HG03469 (cell line): ENCODE measurements around the gene COQ4.

Experiments used
- ATAC-seq: cut with Tn5 transposase; IDR thresholded peaks from one replicate; pipeline ENCODE4 v1.9.1; 2021; ENCODE audit warnings: mild to moderate bottlenecking, moderate library complexity, moderate number of reproducible peaks; ENCODE audit not compliant: unreplicated experiment

Gene COQ4

DNA sequence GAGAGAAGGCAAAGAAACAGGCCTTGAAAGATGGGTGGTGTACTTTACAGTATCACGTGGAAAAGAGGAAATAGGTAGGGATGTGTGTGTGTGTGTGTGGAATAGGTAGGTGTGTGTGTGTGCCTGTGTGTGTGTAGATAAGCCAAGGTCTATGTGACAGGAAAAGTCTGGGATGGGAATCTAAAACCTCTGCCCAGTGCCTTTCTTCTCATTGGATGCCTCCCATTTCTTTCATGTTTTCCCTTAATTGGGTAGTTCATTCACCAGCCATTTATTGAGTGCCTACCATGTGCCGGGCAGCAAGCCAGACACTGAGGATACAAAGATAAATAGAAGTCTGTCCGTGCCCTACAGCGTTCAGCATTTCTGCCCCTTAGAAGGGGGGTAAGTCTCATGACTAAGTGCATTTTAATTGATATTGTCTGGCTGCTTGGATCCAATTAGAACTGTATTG, 49.6 kb downstream of the COQ4 start:
- no peak for ATAC-seq

DNA sequence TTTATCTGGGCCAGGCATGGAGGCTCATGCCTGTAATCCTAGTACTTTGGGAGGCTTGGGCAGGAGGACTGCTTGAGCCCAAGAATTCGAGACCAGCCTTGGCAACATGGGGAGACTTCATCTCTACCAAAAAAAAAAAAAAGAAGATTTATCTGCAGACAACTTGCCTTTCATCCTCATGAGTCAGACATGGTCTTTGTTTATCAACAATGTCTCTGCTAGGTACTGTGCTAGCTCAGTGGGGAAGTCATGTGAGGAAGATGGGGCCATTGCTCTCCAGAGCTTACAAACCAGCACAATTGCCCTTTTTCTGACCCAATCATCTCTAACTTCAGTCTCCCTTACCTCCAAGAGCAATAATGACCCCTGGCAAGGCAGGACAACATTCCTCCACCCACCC, 50.1 kb downstream of the COQ4 start:
- ATAC-seq = no peak

DNA sequence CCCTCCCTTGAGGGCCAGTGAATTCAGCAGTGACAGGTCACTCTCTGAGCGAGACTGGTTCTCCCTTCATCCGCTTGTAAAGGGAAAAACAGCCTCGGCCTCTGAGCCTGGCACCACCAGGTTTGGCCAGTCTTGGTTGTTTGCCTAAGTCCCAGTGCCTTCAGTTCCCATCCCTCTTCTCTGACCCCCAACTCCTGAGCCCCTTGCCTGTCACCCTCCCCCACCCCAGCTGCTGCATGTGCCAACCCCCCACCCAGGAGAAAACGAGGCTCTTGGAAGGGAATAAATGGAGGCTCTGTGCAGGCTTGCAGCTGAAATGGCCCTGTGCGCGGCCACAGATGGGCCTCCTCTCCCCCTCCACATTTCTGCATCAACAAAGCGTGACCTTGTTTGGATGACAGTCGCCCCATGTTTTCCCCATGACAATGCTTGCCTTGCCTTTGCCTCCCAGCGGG, 51.6 kb downstream of the COQ4 start:
- no peak for ATAC-seq

DNA sequence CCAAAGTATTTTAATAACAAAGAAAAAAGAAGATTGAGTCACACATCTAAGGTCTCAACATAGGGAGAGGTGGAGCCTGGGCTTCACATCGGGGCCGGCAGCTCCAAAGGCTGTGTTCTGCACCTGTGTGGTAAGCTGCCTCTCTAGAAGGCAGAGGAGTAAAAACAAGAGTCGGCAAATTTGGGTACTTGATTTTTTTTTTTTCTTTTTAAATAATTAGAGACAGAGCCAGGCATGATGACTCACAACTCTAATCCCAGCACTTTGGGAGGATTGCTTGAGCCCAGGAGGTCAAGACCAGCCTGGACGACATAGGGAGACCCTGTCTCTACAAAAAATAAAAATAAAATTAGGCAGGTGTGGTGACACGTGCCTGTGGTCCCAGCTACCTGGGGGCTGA, 53.2 kb downstream of the COQ4 start:
- no peak for ATAC-seq

DNA sequence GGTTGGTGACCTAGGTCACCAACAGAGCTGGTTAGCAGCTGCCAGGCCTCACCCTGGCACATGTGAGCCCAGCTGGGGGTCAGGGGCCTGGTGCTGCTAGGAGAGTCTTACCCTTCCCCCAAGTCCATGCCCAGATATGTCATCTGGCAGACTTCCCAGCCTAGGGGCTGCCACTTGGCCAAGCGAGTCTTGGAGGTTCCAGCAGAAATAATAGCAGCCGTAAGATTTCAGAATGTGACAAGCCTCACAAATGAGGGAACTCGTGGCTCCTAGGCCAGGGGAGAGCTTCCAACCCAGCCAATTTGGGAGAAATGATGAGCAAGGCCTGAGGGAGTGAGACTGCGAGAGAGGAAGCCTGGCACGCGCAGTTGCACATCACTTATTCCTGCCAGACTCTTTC, 59.6 kb downstream of the COQ4 start:
- no peak for ATAC-seq

DNA sequence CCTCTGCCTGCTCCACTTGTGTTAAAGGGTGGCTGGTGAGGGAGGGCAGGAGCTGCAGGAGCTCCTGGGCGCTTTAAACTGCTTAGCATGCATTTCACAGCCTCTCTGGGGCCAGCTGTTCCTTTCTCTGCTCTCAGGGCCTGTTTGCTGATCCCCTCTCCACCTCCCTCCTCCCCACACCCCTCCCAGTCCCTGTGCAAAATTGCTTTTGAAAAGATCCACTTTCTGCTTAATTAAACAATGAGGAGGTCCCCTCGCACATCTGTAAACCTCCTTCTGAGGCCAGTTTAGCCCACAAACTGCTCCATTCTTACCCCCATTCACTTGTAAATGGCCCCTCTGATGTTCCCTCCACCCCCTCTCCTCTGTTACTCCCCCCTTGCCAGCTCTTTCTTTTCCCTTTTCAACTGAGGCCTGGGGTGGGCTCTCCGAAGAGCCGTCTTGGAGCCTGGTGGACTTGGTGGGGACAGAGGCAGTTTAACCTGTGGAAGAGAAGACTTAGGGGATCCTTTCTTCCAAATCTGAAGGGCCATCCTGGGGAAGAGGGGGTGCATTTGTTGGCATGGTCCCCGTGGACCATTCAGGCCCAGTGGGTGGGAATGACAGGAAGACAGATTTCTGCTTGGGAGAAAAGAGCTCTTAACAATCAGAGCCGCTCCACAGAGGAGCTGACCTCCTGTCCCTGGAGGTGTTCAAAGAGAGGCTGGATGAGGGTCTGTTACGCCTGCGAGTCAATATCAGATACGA, 60.5 kb downstream of the COQ4 start:
- ATAC-seq = no peak
